ENCODE measurements around the gene FOCAD. TPM values are rescaled to one million over a fixed set of nuclear protein-coding genes. Genes with fewer than 3 reads are reported as not detected.

Gene FOCAD
- total RNA-seq, 2 experiments from 2014 or later: 37.3 to 42.8 TPM

GRCh38 chr9:20659474-20659967 is 24.5 kb upstream of the FOCAD start:
- DNase-seq (no peak), ATAC-seq (no peak)
- H3K4me3 Mint-ChIP-seq: no peak overlapping the region
- intact Hi-C loops (cut with micrococcal nuclease): no loop called here
- H3K27ac Mint-ChIP-seq: no peak overlapping the region
- no peak for TF ChIP-seq CTCF (IDR thresholded peaks at IDR 0.05)
- ChIA-PET POLR2A (interaction anchor here (0.9 kb wide), 1 partner anchor 25 kb away, joined by 7 read pairs; the partner anchor contains the start of gene FOCAD), CTCF (no interaction called here)
- peaks cover 2% of the 10 kb centered on the region for H3K27me3 Mint-ChIP-seq
- peaks cover 2% of the 10 kb centered on the region for H3K4me1 Mint-ChIP-seq (ENCODE audit: low read depth)
- H3K36me3 Mint-ChIP-seq (ENCODE audit: low read depth): no peaks in the 10 kb centered on the region
- H3K9me3 Mint-ChIP-seq: no peaks in the 10 kb centered on the region

GRCh38 chr9:20662156-20662555 is 21.9 kb upstream of the FOCAD start:
- no peak for ATAC-seq
- no peaks in the 10 kb centered on the region for H3K36me3 Mint-ChIP-seq (ENCODE audit: low read depth)
- TF ChIP-seq CTCF (IDR thresholded peaks at IDR 0.05): no peak
- intact Hi-C loops (cut with micrococcal nuclease): no loop called here
- DNase-seq: no peak
- ChIA-PET CTCF (no interaction called here), POLR2A (interaction anchor here (0.8 kb wide), 1 partner anchor 9 kb away, joined by 3 read pairs; no protein-coding TSS in a partner anchor)
- H3K4me3 Mint-ChIP-seq: no peak overlapping the region
- H3K27me3 Mint-ChIP-seq: peaks cover 2% of the 10 kb centered on the region
- peaks cover 2% of the 10 kb centered on the region for H3K4me1 Mint-ChIP-seq (ENCODE audit: low read depth)
- no peaks in the 10 kb centered on the region for H3K9me3 Mint-ChIP-seq
- no peak overlapping the region for H3K27ac Mint-ChIP-seq

GRCh38 chr9:20663133-20663532 is 20.9 kb upstream of the FOCAD start:
- no peak for DNase-seq
- Mint-ChIP-seq H3K4me1 (ENCODE audit: low read depth) (peaks cover 2% of the 10 kb centered on the region), H3K27me3 (peaks cover 2% of the 10 kb centered on the region), H3K36me3 (ENCODE audit: low read depth) (no peaks in the 10 kb centered on the region), H3K9me3 (no peaks in the 10 kb centered on the region), H3K27ac (no peak overlapping the region), H3K4me3 (no peak overlapping the region)
- POLR2A ChIA-PET: interaction anchor here (0.8 kb wide), 1 partner anchor 8 kb away, joined by 3 read pairs; no protein-coding TSS in a partner anchor
- no peak for ATAC-seq
- intact Hi-C loops (cut with micrococcal nuclease): no loop called here
- CTCF ChIA-PET: no interaction called here
- no peak for TF ChIP-seq CTCF (IDR thresholded peaks at IDR 0.05)

GRCh38 chr9:20664501-20664900 is 19.6 kb upstream of the FOCAD start:
- Mint-ChIP-seq H3K4me1 (ENCODE audit: low read depth) (peaks cover 2% of the 10 kb centered on the region), H3K9me3 (no peaks in the 10 kb centered on the region), H3K36me3 (ENCODE audit: low read depth) (no peaks in the 10 kb centered on the region), H3K4me3 (no peak overlapping the region), H3K27me3 (peaks cover 2% of the 10 kb centered on the region), H3K27ac (no peak overlapping the region)
- TF ChIP-seq CTCF (IDR thresholded peaks at IDR 0.05): no peak
- ChIA-PET CTCF (no interaction called here), POLR2A (no interaction called here)
- no peak for DNase-seq
- intact Hi-C loops (cut with micrococcal nuclease): no loop called here
- ATAC-seq: no peak

- H3K4me1 Mint-ChIP-seq (ENCODE audit: low read depth): no peaks in the 10 kb centered on the region
- H3K27ac Mint-ChIP-seq: no peak overlapping the region
- DNase-seq: no peak
- no peak for ATAC-seq
- ChIA-PET POLR2A (no interaction called here), CTCF (no interaction called here)
- no peaks in the 10 kb centered on the region for H3K27me3 Mint-ChIP-seq
- intact Hi-C loops (cut with micrococcal nuclease): no loop called here
- TF ChIP-seq CTCF (IDR thresholded peaks at IDR 0.05): no peak
- no peaks in the 10 kb centered on the region for H3K9me3 Mint-ChIP-seq
- H3K36me3 Mint-ChIP-seq (ENCODE audit: low read depth): no peaks in the 10 kb centered on the region
- no peak overlapping the region for H3K4me3 Mint-ChIP-seq
Measured at GRCh38 chr9:20670395-20670794, 13.7 kb upstream of the FOCAD start.
